Fibroblast of pulmonary artery (primary cell): Measurements from ENCODE around the gene WDR86.

Source experiments
- DNase-seq: peaks from one replicate; pipeline ENCODE4 v3.0.0-alpha.2; 2010; ENCODE audit warnings: low read depth
- H3K4me3 ChIP-seq: replicated peaks from 2 replicates; pipeline ENCODE4 v1.5.1; 2011; ENCODE audit warnings: low read depth, mild to moderate bottlenecking, control low read depth, low read length, moderate library complexity
- TF ChIP-seq, protein P1 (sequence below): IDR thresholded peaks from 2 replicates; pipeline ENCODE4 v1.5.1; 2011; ENCODE audit warnings: mild to moderate bottlenecking, control low read depth, low read length, inconsistent platforms; ENCODE audit errors: missing control alignments

WDR86 gene

DNA sequence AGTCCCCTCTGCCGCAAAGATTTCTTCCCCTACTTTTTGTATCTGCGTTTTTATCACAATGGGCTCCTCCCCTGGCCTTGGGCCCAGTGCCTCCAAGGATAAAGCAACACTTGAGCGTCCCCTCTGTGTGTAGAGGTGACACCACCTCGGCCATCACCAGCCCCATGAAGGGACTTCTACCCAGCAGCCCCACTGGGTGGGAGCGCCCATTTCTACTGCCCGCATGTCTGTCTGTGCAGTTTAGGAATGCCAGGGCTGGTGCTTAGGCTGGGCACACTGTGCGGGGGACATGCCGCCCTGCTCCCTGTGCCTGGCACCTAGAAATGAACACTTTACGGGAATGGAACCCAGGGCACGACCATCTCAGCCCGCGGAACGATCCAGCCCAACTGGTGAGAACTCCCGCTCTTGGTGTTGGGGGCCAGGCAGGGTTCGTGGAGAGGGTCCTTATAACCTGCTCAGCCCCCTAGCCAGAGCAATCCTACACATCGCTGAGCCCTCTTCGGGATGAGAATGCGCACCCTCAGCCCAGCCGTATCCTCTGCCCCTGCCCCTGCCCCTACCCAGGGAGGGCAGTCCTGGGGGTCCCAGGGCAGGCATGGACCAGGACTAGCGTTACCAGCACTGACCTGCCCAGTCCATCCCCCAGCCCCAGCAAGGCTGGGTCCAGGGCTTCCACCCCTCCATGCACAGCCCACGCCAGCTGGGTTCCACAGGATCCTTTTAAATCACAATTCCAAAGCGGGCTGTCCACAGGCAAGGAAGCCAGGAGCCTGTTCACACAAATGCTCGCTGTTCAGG, 17.3 kb upstream of the WDR86 start:
- TF ChIP-seq, protein P1, sequence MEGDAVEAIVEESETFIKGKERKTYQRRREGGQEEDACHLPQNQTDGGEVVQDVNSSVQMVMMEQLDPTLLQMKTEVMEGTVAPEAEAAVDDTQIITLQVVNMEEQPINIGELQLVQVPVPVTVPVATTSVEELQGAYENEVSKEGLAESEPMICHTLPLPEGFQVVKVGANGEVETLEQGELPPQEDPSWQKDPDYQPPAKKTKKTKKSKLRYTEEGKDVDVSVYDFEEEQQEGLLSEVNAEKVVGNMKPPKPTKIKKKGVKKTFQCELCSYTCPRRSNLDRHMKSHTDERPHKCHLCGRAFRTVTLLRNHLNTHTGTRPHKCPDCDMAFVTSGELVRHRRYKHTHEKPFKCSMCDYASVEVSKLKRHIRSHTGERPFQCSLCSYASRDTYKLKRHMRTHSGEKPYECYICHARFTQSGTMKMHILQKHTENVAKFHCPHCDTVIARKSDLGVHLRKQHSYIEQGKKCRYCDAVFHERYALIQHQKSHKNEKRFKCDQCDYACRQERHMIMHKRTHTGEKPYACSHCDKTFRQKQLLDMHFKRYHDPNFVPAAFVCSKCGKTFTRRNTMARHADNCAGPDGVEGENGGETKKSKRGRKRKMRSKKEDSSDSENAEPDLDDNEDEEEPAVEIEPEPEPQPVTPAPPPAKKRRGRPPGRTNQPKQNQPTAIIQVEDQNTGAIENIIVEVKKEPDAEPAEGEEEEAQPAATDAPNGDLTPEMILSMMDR, result no peak
- DNase-seq, result no peak
- no peak overlapping the region for H3K4me3 ChIP-seq

DNA sequence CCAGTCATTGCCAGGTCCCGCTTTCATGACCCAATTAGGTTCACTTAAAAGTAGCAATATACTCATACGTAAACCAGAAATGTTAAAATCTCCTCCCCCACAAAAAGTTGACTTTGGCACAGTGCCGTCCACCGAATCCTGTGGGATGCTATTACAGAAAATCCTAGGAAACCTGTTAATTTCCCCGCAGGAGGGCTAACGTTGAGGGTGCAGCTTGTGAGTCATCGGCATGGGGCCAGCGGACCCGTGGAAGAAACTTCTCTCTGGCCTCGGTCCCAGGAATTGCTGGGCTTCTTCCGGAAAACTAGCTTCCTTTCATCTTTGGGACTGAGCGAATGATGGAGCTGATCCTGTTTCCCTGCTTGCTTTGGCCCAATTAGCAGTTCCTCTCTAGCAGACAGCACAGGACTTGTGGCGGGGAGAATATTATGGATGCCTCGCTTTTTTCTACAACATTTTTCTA, 16.6 kb upstream of the WDR86 start:
- DNase-seq, result peak; percentile 96

DNA sequence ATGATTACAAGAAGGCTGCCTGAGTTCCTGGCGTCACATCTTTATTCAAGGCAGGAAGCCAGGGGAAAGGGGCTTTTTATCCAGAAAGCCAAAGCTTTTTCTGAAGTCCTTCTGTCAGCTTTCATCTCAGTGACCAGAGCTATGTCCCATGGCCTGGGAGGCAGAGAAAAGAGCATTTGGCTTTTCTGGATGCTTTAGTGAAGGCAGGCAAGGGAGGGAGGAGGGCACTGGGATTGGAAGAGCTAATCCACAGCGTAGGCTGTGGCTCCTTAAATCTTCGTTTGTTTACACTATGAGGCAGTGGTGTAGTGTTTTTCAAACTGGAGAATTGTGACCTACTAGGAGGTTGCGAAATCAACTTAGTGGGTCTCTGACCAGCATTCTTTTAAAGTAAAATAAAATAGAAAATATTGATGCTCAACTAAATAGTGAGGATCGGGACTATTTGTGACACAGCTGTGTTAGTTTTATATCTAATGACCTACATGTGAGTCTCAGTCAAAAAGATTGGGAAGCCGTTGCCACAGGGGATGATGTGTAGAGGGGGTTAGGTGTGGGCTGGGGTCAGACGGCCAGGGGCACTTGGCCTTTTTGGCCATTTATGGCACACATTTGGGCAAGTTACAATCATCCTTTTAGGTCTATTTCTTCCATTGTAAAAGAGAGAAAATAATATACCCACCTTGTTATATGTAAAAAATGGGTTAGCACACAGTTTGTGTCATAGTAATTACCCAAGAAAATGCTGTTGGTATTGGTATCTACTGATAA, 16.0 kb upstream of the WDR86 start:
- no peak overlapping the region for H3K4me3 ChIP-seq
- peak; percentile 80 for DNase-seq
- TF ChIP-seq, protein P1, result no peak

More for the DNA sequence above, 16.6 kb upstream of the WDR86 start:
- H3K4me3 ChIP-seq, result no peak overlapping the region
- TF ChIP-seq, protein P1, result no peak

GRCh38 chr7:151424799-151425198, 15.0 kb upstream of the WDR86 start:
- no peak overlapping the region for H3K4me3 ChIP-seq
- TF ChIP-seq, protein P1, result no peak
- no peak for DNase-seq

- H3K4me3 ChIP-seq, result no peak overlapping the region
- TF ChIP-seq, protein P1, result no peak
- DNase-seq, result no peak
Observed at GRCh38 chr7:151423936-151424335, 14.1 kb upstream of the WDR86 start.

- no peak for DNase-seq
- H3K4me3 ChIP-seq, result no peak overlapping the region
- TF ChIP-seq, protein P1, result no peak
Observed at GRCh38 chr7:151423226-151423625, 13.4 kb upstream of the WDR86 start.
